RPMI7951 (cell line): ENCODE results near the gene SLC22A3. TPM values are rescaled to one million over a fixed set of nuclear protein-coding genes. Genes with fewer than 3 reads are reported as not detected.
"Not testable (repeated sequence)": the region's sequence is repeated elsewhere in the genome, so short reads cannot be mapped to it uniquely, and the experiment has no call there.

Source experiments
- DNase-seq: peaks from one replicate; pipeline ENCODE4 v3.0.0-alpha.2; 2012; ENCODE audit warnings: low read depth
- total RNA-seq: library from RNA; depleted of rRNA; stranded (reverse); fragments of >200 nt; shearing (Covaris generic); gene quantifications from 2 replicates; pipeline ENCODE4 v1.2.3, GENCODE V29; 2014; rRNA removed

The SLC22A3 gene
- total RNA-seq = 1.7 and 2.2 TPM in 2 replicates

GRCh38 chr6:160348223-160349019 lies at the start of gene SLC22A3:
Gene SLC22A3 (plus strand): TSS chr6:160348378. CDS start chr6:160348420, 42 bp downstream.
- DNase-seq = peak; percentile 59

- no peak for DNase-seq
Measured at GRCh38 chr6:160299559-160299958, 48.6 kb upstream of the SLC22A3 start.

DNA sequence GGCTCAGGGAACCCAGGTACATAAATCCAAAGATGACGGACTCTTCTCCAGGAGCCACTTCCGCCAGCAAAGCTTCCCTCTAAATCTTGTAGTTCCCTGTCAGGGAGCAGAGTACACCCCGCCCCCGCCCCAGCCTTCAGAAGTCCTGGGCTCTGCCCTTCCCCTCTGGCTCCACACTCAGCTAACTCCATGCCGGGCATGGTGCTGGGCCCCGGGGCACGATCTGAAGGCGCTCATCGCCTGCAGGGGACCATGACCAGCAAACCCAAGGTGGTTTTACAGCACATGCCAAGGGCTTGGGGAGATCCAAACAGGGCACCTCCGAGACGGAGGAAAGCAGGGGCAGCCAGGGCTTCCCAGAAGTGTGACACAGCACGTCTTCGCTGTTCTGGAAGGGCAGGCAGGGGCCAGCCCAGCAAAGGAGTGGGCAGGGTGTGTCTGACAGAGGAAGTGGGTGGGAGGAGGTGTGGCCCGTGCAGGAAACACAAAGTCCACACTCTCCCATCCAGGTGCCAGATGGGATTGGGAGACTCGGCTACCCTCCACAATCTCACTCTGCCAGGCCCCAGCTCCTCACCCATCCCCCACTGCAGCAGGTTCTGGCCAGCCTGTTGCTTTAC lies 48.0 kb upstream of the SLC22A3 start:
- DNase-seq = peak; percentile 45

DNA sequence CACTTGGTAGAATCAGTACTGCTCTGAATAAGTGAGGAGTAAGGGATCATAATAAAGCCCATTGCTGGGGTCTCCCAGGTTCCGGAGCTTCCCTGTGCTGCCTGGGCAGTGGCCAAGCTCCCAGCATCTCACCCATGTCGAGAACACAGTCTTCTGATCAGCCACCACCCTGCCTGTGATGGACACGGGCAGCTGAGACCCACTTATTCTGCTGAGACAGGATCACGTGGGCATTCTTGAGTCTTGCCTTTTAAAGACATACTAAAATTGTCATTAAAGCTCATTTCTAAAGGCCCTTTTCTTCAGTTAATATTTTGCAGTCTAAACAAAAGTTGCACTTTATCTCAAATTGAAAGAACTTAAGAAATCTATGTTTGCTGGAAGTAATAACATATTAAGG lies 46.8 kb upstream of the SLC22A3 start:
- no peak for DNase-seq

GRCh38 chr6:160302431-160303082 lies 45.6 kb upstream of the SLC22A3 start:
- DNase-seq = not testable (repeated sequence)

- DNase-seq = no peak
Measured at GRCh38 chr6:160303806-160304205, 44.4 kb upstream of the SLC22A3 start.

GRCh38 chr6:160305926-160306713 lies 42.1 kb upstream of the SLC22A3 start:
- no peak for DNase-seq

DNA sequence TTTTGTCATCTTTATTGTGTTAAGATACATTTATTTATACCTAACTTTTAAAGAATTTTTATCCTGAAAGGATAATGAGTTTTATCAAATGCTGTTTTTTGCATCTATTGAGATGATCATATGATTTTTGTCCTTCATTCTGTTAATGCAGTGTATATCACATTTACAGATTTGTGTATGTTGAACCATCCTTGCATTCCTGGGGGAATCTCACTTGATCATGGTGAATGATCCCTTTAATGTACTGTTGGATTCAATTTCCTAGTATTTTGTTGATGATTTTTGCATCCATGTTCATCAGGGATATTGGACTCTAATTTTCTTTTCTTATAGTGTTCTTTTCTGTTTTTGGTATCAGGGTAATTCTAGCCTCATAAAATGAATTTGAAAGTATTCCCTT lies 38.5 kb upstream of the SLC22A3 start:
- no peak for DNase-seq

- DNase-seq = no peak
Measured at GRCh38 chr6:160312900-160313299, 35.3 kb upstream of the SLC22A3 start.

DNA sequence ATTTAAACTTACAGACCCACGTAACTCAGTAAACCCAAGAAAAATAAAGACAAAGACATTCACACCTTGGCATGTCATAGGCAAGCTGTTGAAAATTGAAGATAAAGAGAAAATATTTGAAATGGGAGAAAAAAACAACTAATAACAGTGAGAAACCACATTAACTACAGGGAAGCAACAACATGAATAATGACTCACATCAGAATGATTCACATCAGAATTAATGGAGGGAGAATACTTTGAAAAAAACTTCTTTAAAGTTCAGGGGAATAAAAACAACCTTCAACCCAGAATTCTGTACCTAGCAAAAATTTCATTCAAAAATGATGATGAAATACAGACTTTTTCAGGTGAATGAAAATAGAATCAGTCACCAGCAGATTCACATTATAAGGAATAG lies 32.9 kb upstream of the SLC22A3 start:
- no peak for DNase-seq

GRCh38 chr6:160316261-160316660 lies 31.9 kb upstream of the SLC22A3 start:
- no peak for DNase-seq

DNA sequence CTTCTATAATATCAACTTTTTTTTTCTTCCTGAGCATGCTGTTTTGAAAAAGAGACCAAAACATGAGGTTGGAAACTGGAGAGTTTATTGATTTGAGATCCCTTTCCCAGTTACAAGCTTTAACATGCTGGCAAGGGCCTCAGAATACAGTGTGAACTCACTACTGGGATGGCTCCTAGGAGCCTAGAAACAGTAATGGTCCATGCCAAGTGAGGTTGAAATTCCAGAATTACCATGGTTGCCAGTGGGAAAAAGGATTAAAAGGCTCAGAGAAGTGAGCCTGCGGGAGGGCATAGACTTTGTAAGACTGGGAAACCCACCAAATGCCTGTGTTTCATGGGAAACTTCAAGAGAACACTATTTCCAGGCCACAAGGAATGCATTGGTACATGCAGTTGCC lies 28.9 kb upstream of the SLC22A3 start:
- DNase-seq = no peak

DNA sequence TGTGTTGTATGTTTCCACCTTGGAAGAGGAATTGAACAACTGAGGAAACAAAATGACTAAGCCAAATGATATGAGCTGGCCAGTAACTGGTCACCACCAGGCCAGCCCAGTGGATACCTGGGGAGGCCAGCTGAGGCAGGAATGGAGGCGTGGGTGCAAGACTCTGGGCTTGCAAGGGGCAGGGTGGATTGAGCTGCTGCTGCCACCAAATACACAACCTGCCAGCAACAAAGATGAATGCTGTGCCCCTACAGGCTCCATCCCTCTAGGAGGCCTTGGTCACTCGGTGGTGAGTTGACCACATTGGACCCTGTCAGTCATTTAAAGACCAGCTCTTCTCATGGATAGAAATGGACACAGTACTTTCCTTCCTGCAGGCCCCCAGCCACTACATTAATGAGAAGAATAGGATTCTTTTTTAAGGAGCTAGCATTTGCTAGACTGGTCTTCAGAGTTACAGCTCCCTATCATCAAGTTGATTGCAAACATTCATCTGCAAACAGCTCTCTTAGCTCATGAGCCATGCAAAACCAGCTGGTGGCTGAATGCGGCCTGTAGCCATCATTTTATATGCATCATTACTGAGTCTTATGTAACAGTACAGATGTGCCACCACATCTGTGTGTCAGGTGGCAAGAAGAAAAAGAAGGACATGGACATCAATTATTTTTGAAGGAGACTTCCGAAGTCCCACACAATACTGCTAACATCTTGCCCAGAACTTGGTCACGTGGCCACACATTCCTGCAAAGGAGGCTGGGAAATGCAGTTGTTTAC lies 26.3 kb upstream of the SLC22A3 start:
- no peak for DNase-seq

DNA sequence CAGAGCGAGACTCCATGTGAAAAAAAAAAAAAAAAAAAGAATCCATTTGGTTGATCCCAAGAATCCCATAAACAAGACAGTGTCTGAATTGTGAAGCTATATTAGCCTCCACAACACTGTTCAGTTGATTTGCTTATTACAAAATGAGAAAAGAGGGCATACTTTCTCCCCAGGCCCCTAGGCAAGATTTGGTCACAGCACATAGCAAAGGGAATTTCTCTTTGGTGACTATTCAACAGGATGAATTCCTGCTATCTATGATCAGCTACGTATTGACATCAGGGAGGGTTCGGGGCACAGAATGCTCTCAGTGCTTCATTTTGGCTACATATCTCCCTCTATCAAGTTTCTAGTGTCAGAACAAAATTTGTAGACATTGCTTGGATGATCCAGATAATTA lies 20.2 kb upstream of the SLC22A3 start:
- DNase-seq = peak; percentile 69

DNA sequence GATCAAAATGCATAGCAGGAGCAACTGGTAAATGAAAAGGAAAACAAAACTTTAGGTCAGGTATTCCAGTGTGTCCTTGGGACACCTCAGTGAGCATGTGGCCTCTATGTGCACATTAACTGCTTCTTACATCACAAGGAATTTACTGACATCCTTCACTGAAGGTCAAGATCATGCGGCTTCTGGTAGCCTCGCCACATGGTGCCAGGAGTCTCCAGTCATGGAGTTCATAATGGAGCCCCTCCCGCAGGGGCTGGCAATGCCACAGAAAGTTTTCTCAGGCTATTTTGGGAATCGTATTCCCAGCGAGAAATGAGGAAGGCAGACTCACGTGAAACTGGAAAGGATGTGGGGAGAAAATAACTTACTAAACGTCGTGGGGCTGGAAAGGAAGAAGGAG lies 19.7 kb upstream of the SLC22A3 start:
- peak; percentile 64 for DNase-seq

DNA sequence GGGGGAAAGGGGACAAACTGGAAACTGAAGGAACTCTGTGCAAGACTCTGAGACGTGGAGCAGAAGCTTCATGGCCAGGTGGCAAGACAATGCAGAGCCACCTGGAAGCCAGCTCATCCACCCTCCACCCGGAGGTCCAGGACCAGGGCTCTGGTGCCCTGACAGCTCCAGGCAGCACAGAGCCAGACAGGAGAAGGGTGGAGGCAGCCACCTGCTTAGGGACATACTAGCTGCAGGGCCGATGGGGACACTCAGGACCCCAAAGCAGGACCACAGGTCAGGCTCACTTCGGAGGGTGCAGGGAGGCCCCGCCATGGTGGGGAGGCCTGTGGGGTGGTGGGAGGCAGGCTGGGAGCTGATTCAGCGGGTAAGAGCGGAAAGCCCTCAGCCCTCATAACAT lies 19.0 kb upstream of the SLC22A3 start:
- DNase-seq = no peak

GRCh38 chr6:160330619-160331018 lies 17.6 kb upstream of the SLC22A3 start:
- no peak for DNase-seq

DNA sequence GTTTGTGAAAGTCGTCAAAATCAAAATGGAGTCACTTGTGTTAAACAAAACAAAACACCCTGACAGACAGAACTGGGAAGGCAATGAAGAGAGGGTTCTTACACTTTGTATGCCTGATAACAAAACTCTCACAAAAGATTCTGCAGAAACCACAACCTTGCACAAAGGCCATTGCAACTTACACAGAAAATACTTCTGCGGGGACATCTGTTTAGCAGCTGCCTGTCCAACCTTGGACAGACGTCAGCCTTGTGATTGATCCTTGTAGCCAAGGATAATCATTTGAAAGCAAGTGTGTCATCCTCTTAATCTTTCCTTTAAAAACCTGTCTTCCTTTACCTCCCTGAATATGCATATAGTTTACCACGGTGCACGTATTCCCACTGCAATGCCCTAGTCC lies 17.0 kb upstream of the SLC22A3 start:
- peak; percentile 11 for DNase-seq

DNA sequence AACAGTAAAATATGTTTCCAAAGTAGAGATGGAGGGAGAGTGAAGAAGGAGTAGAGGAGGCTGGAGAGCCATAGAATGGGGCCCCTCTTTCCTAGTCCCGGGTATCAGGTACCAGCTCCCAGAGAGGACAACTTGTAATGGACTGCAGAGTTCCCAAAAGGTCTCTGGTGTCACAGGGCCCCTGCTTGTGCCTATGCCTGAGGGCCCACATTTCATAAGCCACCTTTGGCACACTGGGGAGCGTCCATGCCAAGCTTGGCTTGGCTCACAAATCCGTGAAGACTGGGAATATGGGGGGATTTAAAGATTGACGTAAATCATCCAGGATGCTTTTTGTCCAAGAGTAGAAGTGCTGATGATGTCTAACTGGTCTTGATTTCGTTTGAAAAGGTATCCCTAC lies 16.4 kb upstream of the SLC22A3 start:
- DNase-seq = no peak

- DNase-seq = no peak
Measured at GRCh38 chr6:160333101-160333500, 15.1 kb upstream of the SLC22A3 start.

DNA sequence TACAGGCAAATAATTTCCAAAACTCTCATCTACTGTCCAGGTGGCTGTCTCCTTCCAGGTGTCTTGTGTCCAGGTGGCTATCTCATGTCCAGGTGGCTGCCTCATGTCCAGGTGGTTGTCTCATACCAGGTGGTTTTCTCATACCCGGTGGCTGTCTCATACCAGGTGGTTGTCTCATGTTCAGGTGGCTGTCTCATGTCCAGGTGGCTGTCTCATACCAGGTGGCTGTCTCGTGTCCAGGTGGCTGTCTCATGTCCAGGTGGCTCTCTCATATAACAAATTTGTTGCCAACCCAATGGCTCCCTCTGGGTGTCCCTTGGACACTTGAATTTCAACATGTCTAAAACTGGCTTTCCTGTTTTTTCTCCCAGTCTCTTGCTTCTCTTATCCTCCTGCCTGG lies 14.3 kb upstream of the SLC22A3 start:
- no peak for DNase-seq
